Measurements from ENCODE around the gene PATL2.
"Not testable (repeated sequence)": the region's sequence is repeated elsewhere in the genome, so short reads cannot be mapped to it uniquely, and the experiment has no call there.

DNA sequence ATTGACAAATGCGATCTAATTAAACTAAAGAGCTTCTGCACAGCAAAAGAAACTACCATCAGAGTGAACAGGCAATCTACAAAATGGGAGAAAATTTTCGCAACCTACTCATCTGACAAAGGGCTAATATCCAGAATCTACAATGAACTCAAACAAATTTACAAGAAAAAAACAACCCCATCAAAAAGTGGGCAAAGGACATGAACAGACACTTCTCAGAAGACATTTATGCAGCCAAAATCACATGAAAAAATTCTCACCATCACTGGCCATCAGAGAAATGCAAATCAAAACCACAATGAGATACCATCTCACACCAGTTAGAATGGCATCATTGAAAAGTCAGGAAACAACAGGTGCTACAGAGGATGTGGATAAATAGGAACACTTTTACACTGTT lies 32.3 kb upstream of the PATL2 start:
- not testable (repeated sequence) for TF ChIP-seq EZH2 (IDR thresholded peaks at IDR 0.05; ENCODE audit: borderline replicate concordance, low read depth, low read length, severe bottlenecking)
- TF ChIP-seq, protein P1, sequence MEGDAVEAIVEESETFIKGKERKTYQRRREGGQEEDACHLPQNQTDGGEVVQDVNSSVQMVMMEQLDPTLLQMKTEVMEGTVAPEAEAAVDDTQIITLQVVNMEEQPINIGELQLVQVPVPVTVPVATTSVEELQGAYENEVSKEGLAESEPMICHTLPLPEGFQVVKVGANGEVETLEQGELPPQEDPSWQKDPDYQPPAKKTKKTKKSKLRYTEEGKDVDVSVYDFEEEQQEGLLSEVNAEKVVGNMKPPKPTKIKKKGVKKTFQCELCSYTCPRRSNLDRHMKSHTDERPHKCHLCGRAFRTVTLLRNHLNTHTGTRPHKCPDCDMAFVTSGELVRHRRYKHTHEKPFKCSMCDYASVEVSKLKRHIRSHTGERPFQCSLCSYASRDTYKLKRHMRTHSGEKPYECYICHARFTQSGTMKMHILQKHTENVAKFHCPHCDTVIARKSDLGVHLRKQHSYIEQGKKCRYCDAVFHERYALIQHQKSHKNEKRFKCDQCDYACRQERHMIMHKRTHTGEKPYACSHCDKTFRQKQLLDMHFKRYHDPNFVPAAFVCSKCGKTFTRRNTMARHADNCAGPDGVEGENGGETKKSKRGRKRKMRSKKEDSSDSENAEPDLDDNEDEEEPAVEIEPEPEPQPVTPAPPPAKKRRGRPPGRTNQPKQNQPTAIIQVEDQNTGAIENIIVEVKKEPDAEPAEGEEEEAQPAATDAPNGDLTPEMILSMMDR (IDR thresholded peaks at IDR 0.05; ENCODE audit: borderline replicate concordance, extremely low read depth, low read length, poor library complexity, severe bottlenecking), result not testable (repeated sequence)
